ENCODE results near the gene ZDHHC16.
A peak's percentile ranks its signal among the peaks of the same experiment; 100 is the strongest.
"Not testable (repeated sequence)": the region's sequence is repeated elsewhere in the genome, so short reads cannot be mapped to it uniquely, and the experiment has no call there.

Gene ZDHHC16

DNA sequence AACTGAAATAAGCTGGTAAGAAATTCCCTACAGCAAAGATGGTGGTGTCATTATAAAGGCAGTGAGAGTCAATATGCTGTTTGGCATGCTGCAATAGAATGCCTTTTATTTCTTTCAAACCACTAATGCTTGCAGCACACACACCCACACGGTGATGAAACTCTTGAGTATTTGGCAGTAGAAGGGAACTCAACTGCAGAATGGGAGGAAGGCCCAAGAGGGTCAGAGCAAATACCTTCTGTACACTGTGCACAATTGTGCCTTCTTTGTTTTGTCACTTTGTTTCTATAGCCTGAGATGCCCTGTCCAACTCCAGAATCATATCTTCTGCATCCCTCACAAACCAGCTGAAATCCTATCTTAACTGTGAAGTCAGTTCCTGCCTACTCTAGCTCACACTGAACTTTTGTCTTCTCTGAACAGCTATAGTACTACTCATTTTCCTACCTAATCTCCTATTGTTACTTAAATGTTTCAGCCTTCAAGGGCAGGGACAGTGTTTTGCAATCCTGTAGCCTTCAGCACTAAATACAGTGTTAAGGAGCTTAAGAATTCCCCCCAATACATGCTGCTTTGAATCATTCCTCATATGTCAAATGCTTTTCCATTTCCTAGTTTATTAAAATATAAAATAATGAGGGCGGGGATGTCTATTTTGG, 30.1 kb downstream of the ZDHHC16 start:
- DNase-seq (ENCODE audit: insufficient read length, low spot score): no peak
- no peak for FAIRE-seq

DNA sequence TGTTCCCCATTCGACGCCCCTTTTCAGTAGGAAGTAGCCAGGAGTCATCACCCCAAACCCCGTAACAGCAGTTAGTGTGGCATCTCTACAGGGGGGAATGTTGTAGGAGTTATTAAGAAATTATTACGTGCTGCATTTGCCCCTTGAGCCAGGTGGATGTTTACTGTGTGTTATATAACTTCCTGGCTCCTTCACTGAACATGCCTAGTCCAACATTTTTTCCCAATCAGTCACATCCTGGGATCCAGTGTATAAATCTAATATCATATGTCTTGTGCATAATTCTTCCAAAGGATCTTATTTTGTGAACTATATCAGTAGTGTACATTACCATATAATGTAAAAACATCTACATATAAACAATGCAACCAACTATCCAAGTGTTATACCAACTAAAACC, 33.4 kb downstream of the ZDHHC16 start:
- not testable (repeated sequence) for FAIRE-seq; DNase-seq (ENCODE audit: insufficient read length, low spot score)

DNA sequence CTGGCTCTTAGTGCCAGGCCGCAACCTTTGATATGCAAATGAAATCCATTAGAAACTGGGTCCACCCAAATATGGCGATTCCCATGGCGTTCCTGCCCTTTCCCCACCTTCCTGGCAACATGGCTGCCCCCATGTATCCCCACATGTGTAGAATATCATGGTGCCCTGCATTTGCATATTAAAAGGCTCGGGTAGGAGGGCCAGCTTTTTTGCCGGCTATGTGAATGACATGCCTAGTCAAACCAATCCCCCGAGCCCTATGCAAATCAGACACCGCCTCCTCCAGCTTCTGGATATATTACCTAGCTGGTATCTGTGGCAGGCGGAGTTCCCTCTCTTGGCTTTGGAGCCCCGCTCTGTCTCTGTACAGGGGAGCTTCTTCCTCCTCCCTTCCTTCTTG, 34.0 kb downstream of the ZDHHC16 start:
- DNase-seq (ENCODE audit: insufficient read length, low spot score) (no peak), FAIRE-seq (no peak)

DNA sequence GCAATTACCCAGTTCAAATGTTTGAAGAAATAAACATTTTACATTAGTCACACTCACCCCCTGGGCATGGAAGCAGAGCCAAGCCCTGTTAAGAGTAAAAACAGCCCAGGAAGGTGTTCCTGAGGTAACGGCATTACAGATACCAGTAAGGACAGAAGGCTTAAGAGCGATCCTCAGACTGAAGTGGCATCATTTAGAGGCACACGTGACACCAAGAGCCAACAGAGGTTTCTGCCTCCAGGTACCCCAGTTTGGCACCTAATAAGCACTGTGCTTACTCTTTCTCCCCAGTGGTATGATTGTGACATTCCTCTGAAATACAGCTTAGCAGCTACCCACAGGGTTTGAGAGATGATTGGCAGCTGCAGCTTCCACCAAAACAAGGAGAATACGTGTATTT, 35.1 kb downstream of the ZDHHC16 start:
- no peak for FAIRE-seq
- no peak for DNase-seq (ENCODE audit: insufficient read length, low spot score)

DNA sequence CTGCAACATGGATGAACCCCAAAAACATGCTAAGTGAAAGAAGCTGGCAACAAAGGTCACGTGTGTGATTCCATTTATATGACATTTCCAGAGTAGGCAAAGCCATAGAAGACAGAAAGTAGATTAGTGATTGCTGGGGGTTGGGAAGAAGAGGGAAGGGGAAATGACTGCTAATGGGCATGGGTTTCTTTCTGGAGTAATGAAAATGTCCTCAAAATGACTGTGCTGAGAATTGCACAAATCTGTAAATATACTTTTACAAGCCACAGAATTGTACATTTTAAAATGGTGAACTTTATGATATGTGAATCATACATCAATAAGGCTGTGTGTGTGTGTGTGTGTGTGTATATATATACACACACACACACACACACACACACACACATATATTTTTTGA, 36.4 kb downstream of the ZDHHC16 start:
- DNase-seq (ENCODE audit: insufficient read length, low spot score) (no peak), FAIRE-seq (no peak)

DNA sequence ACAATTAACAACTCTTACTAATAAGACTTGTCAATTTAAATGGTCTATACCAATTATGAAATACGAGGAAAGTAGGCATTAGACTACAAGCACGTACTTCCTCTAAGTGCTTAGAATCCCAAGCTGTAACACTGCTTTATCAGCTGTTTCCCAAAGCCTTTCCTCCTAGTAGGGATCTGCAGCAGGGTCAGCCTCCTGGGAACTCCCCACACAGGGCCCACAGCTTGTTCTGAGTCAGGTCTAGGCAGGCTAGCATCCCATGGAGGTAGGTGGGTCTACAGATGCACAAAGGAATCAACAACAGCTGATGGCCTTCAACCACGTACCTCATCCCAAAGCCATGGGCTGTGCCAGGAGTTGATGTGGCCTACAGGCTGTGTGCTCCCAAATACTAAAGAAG, 37.5 kb downstream of the ZDHHC16 start:
- no peak for FAIRE-seq
- DNase-seq (ENCODE audit: insufficient read length, low spot score): no peak

DNA sequence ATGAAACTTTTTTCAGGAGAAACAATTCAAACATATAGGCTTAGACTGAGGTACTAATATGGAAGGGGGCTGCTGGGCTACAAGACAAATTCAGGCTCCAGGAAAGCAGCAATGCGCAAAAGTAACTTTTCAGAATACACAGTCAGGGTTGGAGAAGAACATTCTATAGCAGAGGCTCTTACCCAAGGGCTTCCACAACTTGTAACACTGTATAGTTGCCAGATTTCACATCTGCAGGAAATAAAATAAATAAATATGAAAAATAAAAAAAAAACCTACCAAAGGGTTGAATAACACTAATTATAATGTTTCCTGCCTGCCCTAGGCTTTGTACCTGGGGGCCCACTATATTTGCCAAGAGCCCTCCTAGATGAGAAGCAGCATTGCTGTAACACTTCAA, 37.9 kb downstream of the ZDHHC16 start:
- DNase-seq (ENCODE audit: insufficient read length, low spot score): no peak
- no peak for FAIRE-seq

DNA sequence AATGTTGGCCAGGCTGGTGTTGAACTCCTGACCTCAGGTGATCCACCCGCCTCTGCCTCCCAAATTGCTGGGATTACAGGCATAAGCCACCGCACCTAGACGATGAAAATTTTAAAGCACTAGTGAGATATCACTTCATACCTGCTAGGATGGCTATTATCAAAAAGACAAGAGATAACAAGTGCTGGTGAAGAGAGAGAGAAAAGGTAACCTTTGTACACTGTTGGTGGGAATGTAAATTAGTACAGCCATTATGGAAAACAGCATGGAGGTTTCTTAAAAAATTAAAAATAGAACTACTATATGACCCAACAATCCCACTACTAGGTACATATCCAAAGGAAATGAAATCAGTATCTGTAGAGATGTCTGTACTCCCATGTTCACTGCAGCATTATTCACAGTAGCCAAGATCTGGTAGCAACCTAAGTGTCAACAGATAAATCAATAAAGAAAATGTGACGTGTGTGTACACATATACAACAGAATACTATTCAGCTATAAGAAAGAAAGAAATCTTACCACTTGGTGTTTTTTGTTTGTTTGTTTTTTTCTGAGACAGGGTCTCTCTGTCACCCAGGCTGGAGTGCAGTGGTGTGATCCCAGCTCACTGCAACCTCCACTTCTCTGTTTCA, 39.8 kb downstream of the ZDHHC16 start:
- DNase-seq (ENCODE audit: insufficient read length, low spot score) (no peak), FAIRE-seq (no peak)

DNA sequence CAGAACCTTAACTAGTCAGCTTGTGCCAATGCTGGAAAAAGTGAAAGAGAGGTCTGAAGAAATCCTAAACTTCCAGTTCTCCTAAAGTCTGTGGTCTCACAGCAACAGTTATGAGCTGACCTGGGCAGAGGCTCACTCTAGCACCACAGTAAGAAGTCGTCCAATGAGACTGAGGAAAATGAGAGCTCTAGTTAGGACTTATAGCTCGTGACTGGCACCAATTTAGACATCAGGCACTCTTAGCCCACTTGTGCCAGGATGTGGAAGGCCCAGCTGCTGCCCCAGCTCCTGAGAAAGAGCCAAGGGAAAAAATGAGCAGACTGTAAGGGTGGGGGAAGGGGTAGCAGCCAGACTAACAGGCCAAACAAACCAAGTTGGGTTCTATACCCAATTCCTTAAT, 44.6 kb downstream of the ZDHHC16 start:
- no peak for DNase-seq (ENCODE audit: insufficient read length, low spot score)
- peak; percentile 76 for FAIRE-seq

DNA sequence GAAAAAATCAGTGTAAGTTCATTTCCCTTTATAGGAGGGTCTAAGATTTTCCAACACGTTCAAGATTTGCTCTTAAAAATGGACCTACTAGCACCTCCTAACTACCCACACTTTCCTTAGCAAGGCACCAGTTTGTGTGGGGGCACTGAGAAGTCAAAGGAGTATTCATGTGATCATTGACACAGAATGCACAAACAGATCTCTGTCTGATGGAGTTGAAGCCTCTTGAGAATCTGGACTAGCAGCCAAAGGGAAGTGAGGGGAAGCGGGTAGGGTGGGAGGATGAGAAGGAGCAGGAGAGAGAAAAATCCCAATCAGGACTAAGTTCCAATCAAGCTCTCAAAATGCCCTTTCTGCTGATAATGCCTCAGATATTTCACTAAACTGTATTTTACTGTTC, 48.2 kb downstream of the ZDHHC16 start:
- FAIRE-seq: no peak
- no peak for DNase-seq (ENCODE audit: insufficient read length, low spot score)

DNA sequence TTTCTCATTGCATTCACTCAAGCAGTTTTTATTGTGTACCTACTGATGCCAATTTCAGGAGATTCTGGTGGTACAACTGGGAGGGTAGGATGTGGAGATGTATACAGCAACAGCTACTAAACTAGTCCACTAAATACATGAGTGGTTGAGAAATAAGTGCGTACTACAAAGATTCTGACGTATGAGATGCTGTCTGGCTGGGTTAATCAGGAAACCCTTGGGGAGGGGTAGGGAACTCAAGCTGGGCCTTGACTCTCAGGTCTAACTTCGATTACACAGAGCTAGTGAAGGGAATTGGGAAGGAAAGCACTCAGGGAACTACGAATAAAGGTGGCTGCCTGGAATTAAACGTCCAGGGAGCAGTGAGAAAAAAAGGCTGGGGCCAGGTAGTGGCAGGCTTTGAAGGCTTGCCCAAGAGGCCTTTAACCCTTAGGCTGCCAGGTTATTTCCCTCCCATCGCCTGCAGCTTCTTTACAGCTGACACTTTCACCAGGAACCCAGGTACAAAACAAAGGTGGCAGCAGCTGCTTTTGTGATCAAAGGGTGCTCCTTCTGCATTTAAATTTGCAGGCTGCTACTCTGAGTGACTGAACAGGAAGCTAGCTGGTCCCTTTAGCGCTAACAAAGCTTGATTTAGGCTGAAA, 49.0 kb downstream of the ZDHHC16 start:
- FAIRE-seq (no peak), DNase-seq (ENCODE audit: insufficient read length, low spot score) (no peak)

DNA sequence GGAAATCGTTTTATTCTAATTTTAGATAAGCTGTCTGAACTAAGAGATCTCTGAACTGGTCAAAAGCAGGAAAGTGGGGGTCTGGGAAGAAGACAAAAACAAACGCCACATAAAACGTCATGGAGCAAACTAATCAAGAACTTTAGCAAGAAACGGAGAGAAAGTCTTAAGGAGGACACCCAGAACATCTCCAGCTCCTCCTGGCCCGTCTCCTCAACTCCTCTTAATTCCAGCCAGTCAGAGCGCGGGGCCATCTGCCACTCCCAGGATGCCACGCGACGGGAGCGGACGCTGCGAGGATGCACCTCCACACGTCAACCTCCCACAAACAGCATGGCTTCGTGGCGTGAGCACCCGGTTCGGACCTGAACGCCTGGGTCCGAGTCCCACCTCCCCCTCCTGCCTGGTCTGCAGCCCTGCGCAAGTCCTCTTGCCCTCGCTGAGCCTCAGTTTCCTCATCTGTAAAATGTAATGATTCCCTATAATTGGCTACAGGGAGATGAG, 51.6 kb downstream of the ZDHHC16 start:
- peak; percentile 94 for FAIRE-seq
- peak; percentile 70 for DNase-seq (ENCODE audit: insufficient read length, low spot score)

DNA sequence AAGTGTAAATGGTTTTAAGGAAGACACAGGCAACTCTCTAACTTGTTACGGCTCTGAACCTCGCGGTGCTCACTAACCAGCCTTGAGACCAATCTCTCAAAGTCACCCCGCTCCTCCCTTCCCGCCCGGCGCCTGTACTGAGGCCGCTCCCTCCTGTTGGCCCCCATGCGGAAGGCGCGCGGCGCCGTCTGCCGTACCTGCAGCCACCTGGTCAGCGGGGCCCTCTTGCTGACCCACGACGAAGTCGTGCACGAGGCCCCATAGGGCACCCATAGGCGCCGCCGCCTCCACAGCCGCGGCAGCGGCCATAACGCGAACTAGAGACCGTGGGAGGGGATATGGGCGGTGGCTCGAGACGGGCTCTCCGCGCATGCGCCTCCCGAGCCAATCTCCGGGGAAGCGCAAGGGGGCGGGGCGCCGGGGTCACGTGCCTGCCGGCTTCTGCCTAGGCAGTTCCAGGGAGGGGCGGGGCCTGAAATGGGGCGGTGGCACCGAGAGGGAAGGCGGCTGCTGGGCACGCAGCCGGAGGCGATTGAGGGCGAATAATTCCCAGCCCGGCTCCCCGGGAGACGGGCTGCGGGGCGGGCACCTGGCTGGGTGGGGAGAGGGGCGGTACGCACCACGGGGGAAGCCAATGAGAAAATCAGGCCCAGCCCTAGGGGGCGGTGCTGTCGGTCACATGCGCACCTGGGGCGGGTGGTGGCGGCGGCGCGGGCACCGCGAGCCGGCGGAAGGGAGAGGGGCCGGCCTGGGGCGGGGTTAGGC, 52.3 kb downstream of the ZDHHC16 start, which contains the start of gene MMS19:
Gene MMS19, minus strand, starts transcription at position 347 of the 765 bp plus-strand sequence. Its CDS starts 38 bp downstream, at position 309.
- FAIRE-seq (peak; percentile 93), DNase-seq (ENCODE audit: insufficient read length, low spot score) (peak; percentile 97)

DNA sequence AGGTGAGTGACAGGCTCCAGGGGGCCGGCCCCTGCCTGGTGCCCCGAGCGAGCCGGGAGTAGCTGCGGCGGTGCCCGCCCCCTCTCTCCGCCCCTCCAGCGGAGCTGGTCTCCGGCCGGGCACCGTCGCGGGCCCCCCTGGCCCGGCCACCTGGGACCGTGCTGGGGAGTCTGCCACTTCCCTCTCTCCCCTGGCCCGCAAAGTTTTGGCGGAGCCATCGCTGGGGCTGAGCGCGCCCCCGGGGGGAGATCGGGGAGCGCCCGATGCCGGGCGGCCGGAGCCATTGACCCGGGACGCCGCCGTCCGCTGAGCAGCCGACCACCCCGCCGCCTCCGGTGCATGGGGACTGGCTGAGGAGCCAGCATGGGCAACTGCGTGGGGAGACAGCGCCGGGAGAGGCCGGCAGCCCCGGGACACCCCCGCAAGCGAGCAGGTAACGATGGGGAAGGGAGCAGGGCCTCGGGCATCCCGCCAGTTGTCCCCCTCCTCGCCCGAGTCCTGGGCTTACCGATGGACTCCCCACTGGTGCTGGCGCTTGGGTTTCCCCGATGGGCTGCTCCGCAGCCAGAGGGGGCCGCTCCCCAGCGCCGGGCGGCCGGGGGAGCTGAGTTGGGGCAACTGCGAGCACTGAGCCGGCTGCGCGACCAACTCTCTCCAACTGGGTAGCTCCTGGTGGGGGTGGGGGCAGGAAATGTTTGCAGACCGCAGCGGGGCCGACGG, 53.0 kb downstream of the ZDHHC16 start, which contains the start of gene UBTD1:
Gene UBTD1, plus strand, starts transcription at position 84 of the 720 bp plus-strand sequence. Its CDS starts 280 bp downstream, at position 364.
- DNase-seq (ENCODE audit: insufficient read length, low spot score) (peak; percentile 99), FAIRE-seq (no peak)

DNA sequence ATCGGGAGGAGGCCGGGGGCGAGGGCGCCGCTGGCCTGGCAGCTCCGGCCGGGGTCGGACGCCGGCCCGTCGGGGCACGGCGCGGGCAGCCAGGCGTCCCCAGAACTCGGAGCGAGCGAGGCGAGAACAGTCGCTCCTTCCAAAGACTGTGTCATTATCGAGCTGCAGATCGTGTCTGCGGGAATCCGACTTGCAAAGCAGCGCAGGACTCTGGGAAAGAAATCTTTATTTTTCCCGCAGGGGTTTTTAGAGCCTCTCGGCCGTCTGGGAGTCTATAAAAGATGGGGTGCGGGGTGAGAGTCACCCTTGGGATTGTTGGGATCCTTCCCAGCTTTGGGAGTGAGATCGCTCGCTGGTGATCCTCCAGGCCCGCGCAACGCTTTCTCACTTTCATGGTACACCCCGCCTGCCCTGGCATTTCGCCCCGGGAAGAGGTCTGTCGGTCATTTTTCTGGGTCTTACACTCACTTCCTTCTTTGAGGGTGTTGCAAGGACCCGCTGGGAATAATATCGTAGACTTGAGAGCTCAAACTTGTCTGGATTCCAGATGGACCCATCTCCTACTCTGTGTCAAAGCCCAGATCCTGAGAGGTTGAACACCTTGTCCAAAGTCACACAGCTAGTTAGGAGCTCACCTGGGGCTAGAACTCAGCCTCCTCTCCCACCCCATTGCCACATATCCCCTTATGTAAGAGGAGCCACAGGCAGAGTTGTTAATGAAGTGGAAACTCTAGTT, 53.8 kb downstream of the ZDHHC16 start:
- DNase-seq (ENCODE audit: insufficient read length, low spot score) (no peak), FAIRE-seq (peak; percentile 14)

DNA sequence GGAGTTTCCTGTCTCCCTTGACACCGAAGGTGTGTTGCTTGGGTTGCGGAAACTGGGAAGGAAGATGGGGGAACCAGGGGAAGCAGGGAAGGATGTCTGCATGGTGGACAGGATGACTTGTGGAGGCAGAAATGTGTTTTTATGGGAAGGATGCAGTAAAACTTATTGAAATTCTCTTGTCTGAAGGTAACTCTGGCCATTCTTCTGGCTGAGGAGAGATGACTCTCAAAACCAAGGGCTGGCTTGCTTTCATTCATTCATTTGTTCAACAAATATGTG, 54.3 kb downstream of the ZDHHC16 start:
- FAIRE-seq: no peak
- DNase-seq (ENCODE audit: insufficient read length, low spot score): no peak

DNA sequence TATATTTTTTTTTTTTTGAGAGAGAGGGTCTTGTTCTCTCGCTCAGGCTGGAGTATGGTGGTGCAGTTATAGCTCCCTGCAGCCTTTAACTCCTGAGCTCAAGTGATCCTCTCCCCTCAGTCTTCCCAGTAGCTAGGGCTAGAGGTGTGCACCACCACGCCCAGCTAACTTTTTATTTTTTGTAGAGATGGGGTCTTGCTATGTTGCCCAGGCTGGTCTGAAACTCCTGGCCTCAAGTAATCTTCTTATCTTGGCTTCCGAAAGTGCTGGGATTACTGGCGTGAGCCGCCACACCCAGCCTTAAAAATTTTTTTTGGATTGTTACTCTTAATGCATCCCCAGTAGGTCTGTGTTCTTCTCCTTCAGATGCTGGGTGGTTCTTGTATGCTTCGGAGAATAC, 56.9 kb downstream of the ZDHHC16 start:
- no peak for FAIRE-seq
- DNase-seq (ENCODE audit: insufficient read length, low spot score): no peak

DNA sequence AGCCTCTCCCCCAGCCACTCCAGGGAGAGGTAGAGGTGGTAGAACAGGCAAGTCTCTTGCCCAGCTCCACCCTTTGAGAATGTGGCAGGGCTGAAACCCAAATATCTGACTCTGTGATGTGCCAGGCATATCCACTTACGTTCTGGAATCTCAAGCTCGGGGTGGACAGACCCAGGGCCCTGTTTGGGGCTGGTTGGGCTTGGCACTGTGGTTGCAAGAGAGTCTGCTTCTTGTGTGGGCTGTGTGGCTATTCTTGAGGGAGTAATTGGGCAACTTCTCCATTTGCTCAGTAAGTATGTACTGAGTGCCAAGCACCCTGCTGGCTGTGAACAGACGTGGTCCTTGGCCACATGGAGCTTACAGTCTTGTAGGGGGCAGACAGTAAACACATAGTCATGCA, 57.4 kb downstream of the ZDHHC16 start:
- DNase-seq (ENCODE audit: insufficient read length, low spot score) (no peak), FAIRE-seq (no peak)

DNA sequence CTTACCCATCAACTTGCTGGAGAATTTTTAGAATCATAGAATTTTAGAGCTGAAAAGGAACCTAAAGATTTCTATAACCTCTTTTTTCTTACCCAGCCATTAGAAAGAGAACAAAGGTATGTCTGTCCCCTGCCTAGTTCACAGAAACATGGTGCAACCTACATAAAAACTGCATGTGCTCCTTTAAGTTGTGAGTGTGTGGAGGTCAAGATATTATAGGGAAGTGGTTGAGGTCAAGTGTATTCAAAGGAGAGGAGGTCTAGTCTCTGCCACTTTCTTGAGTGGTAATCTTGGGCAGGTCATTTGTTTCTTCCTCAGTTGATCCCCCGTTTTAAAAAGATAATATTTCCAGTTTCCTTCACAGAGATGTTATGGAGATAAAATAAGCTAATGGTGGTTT, 59.2 kb downstream of the ZDHHC16 start:
- no peak for FAIRE-seq

More for the DNA sequence above, 59.2 kb downstream of the ZDHHC16 start:
- no peak for DNase-seq (ENCODE audit: insufficient read length, low spot score)
